Rectal smooth muscle tissue (tissue), 1 donor: ENCODE measurements around the gene TRABD2B.

ENCODE experiments used
- H3K27ac ChIP-seq: one replicate; pipeline ENCODE4 v1.7.0; 2013; ENCODE audit warnings: low read depth, low read length, inconsistent platforms
- H3K27me3 ChIP-seq: one replicate; pipeline ENCODE4 v1.7.0; 2013; ENCODE audit warnings: low read length; ENCODE audit not compliant: control insufficient read depth, insufficient read depth
- H3K36me3 ChIP-seq: one replicate; pipeline ENCODE4 v1.7.0; 2013; ENCODE audit warnings: low read length; ENCODE audit not compliant: control insufficient read depth, insufficient read depth
- H3K4me1 ChIP-seq: one replicate; pipeline ENCODE4 v1.7.0; 2013; ENCODE audit warnings: low read length; ENCODE audit not compliant: control insufficient read depth, insufficient read depth
- H3K4me3 ChIP-seq: one replicate; pipeline ENCODE4 v1.7.0; 2013; ENCODE audit warnings: low read length
- H3K9ac ChIP-seq: one replicate; pipeline ENCODE4 v1.7.0; 2013; ENCODE audit warnings: low read length

TRABD2B gene

DNA sequence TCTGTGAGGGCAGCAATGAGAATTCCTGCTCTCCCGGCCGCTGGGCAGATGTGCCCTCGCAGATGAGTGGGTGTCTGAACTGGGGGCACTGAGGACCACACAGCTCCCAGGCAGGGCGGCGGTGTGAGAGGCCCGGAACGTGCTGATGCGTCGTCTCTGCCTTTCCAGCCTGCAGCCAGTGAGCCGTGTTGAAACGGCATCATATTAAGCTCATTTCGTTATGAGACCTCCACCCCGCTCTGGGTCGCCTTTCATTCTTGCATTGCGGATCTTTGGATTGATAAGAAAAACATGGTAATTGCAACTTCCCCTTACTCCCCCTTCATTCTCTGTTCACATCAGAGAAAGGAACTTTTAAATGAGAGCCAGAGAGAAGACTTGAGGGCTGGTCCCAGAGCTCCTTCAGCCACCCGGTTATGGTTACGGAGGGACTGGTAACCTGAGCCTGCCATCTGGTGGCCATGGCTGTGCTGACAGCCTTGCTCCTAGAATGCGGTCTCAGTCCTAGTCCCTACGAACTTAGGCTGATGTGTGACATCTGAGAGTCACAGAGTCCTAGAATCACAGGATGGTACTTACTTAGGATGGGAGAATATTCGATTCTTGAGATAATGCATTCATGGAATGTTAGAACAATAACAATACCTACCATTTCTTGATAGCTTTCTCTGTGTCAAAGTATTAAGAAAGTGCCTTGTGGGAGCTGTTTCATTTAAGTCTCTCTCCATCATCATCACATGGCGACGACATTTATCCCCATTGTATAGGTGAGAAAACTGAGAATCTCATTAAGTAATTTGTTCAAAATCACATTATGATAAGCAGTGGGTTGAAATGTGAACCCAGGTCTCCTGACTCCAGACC lies 271.0 kb downstream of the TRABD2B start:
- Histone ChIP-seq H3K27me3 (peaks cover 9% of the 10 kb centered on the region), H3K4me1 (no peaks in the 10 kb centered on the region), H3K4me3 (peak overlapping the region; percentile 44), H3K36me3 (no peaks in the 10 kb centered on the region), H3K27ac (no peak overlapping the region), H3K9ac (no peak overlapping the region)

DNA sequence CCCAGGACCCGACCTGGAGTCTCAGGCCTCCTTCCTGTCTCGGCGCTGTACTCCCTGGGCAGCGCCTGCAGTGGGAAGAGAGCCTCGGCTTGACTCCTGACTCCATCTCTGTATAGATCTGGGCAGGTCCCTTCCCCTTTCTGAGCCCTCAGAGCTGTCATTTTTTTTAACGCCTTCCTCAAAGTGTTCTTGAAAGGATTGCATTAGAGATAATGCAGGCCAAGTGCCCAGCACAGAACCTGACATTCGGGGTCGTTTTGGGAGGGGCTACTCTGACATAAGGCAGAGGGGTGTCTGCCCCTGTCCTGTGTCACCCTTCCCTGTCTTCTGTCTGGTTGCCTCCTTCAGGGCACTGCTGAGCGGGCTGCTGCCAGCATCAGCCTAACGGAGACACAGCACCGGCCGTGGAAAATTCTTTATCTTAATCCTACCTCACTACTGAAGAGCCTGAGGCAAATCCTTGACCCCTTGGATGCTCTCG lies 271.6 kb downstream of the TRABD2B start:
- peaks cover 9% of the 10 kb centered on the region for H3K27me3 ChIP-seq
- H3K4me1 ChIP-seq, result no peaks in the 10 kb centered on the region
- H3K9ac ChIP-seq, result no peak overlapping the region
- peak overlapping the region; percentile 44 for H3K4me3 ChIP-seq
- H3K36me3 ChIP-seq, result no peaks in the 10 kb centered on the region
- H3K27ac ChIP-seq, result no peak overlapping the region

DNA sequence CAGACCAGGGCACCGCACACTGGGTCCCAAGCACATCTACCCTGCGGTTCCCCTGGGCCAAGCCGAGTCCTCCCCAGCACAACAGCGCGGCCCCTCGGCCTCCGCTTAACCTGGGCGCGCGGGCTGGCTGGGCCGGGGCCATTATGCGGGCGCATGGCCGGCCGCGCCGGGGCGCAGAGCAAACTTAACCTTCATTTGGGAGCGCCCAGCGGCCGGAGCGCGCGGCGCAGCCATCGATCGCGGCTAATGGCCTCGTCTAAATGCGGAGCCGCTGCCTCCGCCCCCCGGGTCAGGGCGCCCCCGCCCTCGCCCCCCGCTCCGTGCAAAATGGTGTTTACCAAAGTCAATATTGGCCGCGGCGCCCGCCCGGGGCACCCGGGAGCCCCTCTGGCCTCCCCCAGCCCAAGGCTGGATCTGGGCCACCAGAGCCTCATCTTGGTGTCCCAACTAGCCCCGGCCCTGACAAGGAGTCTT lies 272.1 kb downstream of the TRABD2B start:
- Histone ChIP-seq H3K36me3 (no peaks in the 10 kb centered on the region), H3K4me3 (peak overlapping the region; percentile 26), H3K9ac (no peak overlapping the region), H3K27me3 (peaks cover 9% of the 10 kb centered on the region), H3K4me1 (no peaks in the 10 kb centered on the region), H3K27ac (no peak overlapping the region)

DNA sequence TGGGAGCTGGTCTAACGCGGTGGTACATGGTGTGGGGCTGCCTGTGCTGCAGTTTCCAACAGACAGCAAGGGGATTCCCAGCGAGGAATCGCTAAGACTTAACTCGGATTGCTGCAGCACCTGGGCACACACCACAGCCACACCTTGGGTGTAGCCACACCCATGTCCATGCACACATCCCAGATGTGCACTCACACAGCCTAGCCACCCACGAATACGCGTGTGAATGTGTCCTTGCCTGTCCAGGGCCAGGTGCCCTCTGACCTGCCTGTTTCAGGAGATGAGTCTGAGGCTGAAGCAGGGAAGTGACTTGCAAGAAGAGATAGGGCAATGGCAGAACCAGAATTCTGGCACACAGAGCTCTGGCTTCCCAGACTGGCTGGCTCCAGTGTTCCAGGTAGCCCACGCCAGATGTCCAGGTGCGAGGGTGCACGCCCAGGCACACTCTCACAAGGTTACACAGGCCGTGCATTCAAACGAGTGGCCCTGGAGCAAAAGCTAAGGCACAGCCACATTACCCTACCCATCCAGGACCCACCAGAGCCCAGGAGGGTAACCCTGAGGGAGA lies 272.7 kb downstream of the TRABD2B start:
- H3K36me3 ChIP-seq, result no peaks in the 10 kb centered on the region
- H3K27ac ChIP-seq, result no peak overlapping the region
- H3K27me3 ChIP-seq, result peaks cover 9% of the 10 kb centered on the region
- H3K4me3 ChIP-seq, result no peak overlapping the region
- no peak overlapping the region for H3K9ac ChIP-seq
- no peaks in the 10 kb centered on the region for H3K4me1 ChIP-seq

DNA sequence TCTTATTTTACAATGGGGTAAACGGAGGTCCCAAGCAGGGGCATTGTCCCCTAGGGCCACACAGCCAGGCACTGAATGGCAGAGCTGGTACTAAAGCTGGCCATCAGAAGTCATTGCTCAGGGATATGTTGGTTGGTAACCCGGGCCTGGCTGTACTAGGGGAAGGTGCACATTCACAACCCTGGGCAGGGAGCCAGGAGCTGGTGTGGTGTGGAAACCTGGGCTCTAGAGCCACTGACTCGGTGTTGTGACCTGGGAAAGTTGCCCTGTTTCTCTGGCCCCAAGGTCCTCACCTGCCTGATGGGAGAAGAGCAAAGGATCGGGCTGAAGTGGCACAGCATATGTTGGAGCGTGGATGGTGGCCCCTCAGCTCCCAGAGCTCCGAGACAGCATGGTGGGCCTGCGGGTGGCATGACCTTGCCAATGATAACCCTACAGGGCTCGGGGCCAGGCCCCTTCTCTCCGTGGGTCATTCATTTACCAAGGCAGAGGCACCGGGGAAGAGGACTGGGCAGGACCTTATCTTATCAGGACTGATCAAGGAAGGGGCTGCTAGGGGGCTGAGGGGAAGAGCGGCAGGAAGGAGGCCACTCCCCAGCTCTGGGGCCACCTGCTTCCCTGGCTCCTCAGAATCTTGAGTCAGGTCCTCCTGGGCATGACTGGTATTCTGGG lies 274.1 kb downstream of the TRABD2B start:
- H3K4me1 ChIP-seq, result no peaks in the 10 kb centered on the region
- no peak overlapping the region for H3K4me3 ChIP-seq
- H3K27me3 ChIP-seq, result peaks cover 9% of the 10 kb centered on the region
- no peaks in the 10 kb centered on the region for H3K36me3 ChIP-seq
- no peak overlapping the region for H3K27ac ChIP-seq
- no peak overlapping the region for H3K9ac ChIP-seq

DNA sequence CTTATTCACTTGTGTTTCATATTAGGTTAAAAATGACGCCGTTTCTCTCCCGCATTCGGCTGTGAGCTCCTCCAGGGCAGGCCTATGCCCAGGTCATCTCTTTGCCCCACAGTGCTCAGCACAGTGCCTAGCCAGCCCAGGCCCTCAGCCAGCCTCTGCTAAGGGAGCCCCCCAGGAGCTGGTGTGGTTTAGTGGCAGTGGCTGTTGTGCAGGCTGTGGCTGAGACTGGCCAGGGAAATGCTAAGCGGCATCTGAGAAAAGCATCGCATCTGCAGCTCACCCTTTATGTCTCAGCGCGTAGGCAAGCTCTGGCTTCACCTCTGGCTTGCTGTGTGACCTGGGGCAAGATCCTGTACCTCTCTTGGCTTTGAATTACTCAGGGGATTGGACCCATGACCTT lies 275.1 kb downstream of the TRABD2B start:
- Histone ChIP-seq H3K4me3 (no peak overlapping the region), H3K27me3 (peaks cover 9% of the 10 kb centered on the region), H3K9ac (no peak overlapping the region), H3K27ac (no peak overlapping the region), H3K4me1 (no peaks in the 10 kb centered on the region), H3K36me3 (no peaks in the 10 kb centered on the region)

DNA sequence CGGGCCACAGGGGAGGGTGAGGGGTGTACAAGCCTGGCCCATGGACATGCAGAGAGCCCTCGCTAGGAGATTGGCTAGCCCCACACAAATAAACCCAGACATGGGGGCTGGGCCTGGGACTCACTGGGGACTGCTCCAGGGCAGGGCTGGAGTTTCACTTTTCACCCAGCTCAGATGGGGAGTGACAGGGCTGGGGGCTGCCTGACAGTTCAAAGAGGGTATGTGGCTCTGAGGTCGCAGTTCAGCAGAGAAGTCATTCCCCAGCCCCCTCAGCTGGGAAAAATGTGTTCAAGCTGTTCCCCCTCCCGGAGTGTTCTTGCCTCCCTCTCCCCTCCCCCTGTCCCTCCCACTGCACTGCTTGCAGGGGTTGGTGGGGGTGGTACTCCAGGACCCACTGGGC lies 277.1 kb downstream of the TRABD2B start:
- no peak overlapping the region for H3K9ac ChIP-seq
- H3K27ac ChIP-seq, result no peak overlapping the region
- no peak overlapping the region for H3K4me3 ChIP-seq
- no peaks in the 10 kb centered on the region for H3K36me3 ChIP-seq
- H3K27me3 ChIP-seq, result peaks cover 9% of the 10 kb centered on the region
- no peaks in the 10 kb centered on the region for H3K4me1 ChIP-seq

DNA sequence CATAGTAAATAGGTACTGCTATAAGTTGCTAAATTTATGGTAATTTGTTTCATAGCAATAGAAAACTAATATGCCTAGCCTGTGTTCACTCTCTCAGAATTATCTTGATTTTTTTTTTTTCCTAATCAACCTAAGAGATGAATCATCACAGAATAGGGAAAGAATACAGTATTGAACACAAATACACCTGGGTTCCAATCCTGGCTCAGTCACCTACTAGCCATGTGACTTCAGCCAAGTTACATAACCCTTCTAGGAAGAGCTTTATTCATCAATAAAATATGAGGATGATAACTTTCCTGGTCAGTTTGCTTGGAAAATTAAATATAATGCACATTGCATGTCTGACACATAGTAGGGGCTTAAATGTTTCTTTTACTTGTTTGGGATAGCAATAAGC lies 279.8 kb downstream of the TRABD2B start:
- Histone ChIP-seq H3K36me3 (no peaks in the 10 kb centered on the region), H3K27ac (no peak overlapping the region), H3K4me1 (no peaks in the 10 kb centered on the region), H3K27me3 (peaks cover 6% of the 10 kb centered on the region), H3K4me3 (no peak overlapping the region), H3K9ac (no peak overlapping the region)

DNA sequence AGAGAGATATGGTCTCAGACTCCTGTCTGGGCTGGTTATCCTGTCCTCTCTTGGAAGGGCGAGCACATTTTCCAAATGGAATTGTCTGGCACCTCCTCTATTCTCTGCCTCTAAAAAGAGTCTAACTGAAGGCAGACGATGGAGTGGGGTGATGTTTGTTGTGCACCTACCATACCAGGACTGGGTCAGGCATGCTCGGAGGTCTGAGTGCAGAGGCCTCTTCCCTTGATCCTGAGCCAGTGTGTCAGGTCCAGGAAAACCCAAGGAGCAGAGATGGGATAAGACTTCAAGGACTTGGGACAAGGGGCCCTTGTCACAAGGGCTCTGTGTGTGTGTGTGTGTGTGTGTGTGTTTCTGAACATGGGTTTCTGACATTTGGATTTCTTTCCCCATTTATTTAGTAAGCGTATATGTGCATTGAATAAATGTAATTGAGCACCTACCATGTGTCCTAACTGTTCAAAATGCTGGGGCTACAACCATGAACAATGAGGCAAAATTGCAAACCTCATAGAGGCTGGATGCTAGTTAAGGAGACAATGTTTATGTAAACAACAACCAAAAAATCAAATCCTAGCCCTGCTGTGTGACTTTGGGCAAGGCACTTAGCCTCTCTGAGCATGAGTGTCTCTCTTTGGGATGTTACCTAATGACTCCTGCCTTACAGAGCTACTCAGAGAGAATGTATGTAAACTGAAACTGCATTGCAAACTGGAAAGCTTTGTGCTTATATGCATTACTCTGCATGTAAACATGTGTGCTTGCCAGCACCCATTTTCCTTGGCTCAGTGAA lies 283.0 kb downstream of the TRABD2B start:
- Histone ChIP-seq H3K27me3 (peaks cover 21% of the 10 kb centered on the region), H3K36me3 (no peaks in the 10 kb centered on the region), H3K27ac (no peak overlapping the region), H3K4me1 (peaks cover under 1% of the 10 kb centered on the region), H3K9ac (no peak overlapping the region), H3K4me3 (no peak overlapping the region)

DNA sequence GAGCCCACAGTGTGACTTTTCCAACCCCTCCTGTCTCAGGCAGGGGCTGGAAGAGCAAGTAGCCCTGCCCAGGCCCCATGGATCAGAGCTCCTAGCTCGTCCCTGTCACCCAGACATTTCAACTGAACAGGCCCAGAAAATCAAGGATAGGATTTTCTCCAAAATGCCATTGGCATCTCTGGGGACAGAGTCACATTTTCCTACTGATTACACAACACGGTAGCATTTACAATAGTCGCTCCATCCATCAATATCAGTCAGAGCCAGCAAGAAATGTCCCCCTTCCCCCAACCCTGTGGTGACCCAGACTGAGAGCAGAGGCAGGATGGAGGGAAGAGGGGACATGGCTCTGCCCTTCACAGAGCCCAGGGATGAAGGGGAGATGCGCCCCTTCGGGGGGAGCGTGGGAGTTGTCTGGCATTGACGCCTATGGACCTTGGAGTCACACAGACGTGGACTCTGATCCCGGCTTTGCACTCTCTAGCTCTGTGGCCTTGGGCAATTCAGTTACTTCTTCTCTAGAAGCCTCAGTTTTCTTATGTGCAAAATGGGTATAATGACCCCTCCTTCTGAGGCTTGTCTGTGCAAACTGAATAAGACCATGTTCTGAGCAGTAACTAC lies 283.7 kb downstream of the TRABD2B start:
- Histone ChIP-seq H3K36me3 (no peaks in the 10 kb centered on the region), H3K9ac (no peak overlapping the region), H3K27ac (no peak overlapping the region), H3K4me1 (peaks cover 5% of the 10 kb centered on the region), H3K27me3 (peaks cover 24% of the 10 kb centered on the region), H3K4me3 (no peak overlapping the region)

DNA sequence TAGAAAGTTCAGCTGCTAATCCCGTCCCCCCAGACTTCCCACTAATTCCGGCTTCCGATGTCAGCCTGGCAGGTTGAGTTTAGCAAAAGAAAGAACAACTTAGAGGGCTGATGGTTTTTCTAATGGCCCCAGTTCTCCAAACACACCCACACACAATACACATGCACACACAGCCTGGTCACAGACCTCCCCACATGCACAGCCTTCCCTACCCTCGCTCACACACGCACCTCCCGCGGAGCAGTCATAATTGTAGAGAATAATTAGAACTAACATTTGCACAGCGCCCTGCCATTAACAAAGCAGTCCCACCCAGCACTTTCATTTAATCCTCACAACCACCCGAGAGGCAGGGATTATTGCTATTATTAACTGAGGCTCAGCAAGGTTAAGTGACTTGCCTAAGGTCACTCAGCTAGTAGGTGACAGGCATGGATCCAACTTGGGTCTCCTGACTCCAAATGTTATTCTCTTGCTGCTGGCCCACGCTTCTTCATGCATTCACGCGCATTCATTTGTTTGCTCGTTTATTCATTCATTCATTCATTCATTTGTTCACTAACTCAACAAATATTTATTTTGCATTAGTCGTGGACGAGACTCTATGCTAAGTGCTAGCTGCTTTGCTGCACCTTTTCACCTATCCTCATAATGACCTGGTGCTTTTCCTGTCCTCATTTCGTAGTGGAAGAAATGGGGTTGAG lies 284.4 kb downstream of the TRABD2B start:
- no peak overlapping the region for H3K9ac ChIP-seq
- H3K4me1 ChIP-seq, result peaks cover 5% of the 10 kb centered on the region
- no peaks in the 10 kb centered on the region for H3K36me3 ChIP-seq
- H3K4me3 ChIP-seq, result no peak overlapping the region
- no peak overlapping the region for H3K27ac ChIP-seq
- H3K27me3 ChIP-seq, result peaks cover 26% of the 10 kb centered on the region
